ENCODE measurements around the gene KMT2B. TPM values are rescaled to one million over a fixed set of nuclear protein-coding genes. Genes with fewer than 3 reads are reported as not detected.

KMT2B gene
- total and polyA plus RNA-seq, 9 of the 15 experiments (the other 6 are each of a cell fraction or from before 2014, with no cell fraction given), result 0.63 to 43.9 (median 8.1) TPM

DNA sequence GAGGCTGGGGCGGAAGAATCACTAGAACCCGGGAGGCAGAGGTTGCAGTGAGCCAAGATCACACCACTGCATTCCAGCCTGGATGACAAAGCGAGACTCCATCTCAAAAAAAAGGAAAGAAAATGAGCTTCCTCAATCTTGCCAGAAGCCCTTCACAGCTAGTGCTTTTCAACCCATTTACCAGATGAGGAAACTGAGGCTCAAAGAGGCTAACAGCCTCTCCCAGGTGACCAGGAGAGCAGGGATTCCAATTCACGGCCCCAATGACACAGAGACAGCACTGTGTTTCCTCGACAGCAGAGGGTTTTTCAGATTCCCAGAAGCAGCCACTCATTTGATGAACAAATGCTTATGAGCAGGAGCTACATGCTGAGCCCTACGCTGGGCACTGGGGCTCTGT, 48.2 kb upstream of the KMT2B start:
- H2AFZ ChIP-seq (ENCODE audit: low read depth, low read length), result no peak overlapping the region
- ATAC-seq, result no peak
- in situ Hi-C loops (cut with MboI) (no loop called here), intact Hi-C loops (cut with micrococcal nuclease) (no loop called here)
- TF ChIP-seq HDAC2 (IDR thresholded peaks at IDR 0.05) (0 out of 2 replicates have a peak, but pooled peaks have one; percentile 22), TEAD2 (tag; IDR thresholded peaks at IDR 0.05) (no peak), ZNF133 (CRISPR knock-in tag; IDR thresholded peaks at IDR 0.05) (no peak), RBM25 (IDR thresholded peaks at IDR 0.05; ENCODE audit: low read depth, low read length, severe bottlenecking) (peak; percentile 93), COPS2 (conservative IDR thresholded peaks at IDR 0.05) (no peak), KDM1A (IDR thresholded peaks at IDR 0.05) (peak; percentile 35 to 73; a peak in 2 of 4 replicates), ARID1B (IDR thresholded peaks at IDR 0.05) (no peak), MYNN (IDR thresholded peaks at IDR 0.05) (no peak), MYNN (CRISPR knock-in tag; IDR thresholded peaks at IDR 0.05) (no peak), ZNF197 (CRISPR knock-in tag; IDR thresholded peaks at IDR 0.05; ENCODE audit: low read depth) (no peak), ZNF121 (CRISPR knock-in tag; conservative IDR thresholded peaks at IDR 0.05) (0 out of 2 replicates have a peak, but pooled peaks have one; percentile 7), KHSRP (IDR thresholded peaks at IDR 0.05) (no peak), E2F3 (CRISPR knock-in tag; IDR thresholded peaks at IDR 0.05) (no peak), SMARCA5 (IDR thresholded peaks at IDR 0.05) (peak; percentile 72), MCM2 (IDR thresholded peaks at IDR 0.05; ENCODE audit: low read depth) (no peak), BCOR (IDR thresholded peaks at IDR 0.05) (peak; percentile 83), PTBP1 (IDR thresholded peaks at IDR 0.05; ENCODE audit: low read depth, low read length) (0 out of 2 replicates have a peak, but pooled peaks have one; percentile 35), ZNF57 (CRISPR knock-in tag; IDR thresholded peaks at IDR 0.05) (no peak)
- TF ChIP-seq, protein P1, sequence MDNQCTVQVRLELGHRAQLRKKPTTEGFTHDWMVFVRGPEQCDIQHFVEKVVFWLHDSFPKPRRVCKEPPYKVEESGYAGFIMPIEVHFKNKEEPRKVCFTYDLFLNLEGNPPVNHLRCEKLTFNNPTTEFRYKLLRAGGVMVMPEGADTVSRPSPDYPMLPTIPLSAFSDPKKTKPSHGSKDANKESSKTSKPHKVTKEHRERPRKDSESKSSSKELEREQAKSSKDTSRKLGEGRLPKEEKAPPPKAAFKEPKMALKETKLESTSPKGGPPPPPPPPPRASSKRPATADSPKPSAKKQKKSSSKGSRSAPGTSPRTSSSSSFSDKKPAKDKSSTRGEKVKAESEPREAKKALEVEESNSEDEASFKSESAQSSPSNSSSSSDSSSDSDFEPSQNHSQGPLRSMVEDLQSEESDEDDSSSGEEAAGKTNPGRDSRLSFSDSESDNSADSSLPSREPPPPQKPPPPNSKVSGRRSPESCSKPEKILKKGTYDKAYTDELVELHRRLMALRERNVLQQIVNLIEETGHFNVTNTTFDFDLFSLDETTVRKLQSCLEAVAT (IDR thresholded peaks at IDR 0.05), result no peak
- TF ChIP-seq, protein P2, sequence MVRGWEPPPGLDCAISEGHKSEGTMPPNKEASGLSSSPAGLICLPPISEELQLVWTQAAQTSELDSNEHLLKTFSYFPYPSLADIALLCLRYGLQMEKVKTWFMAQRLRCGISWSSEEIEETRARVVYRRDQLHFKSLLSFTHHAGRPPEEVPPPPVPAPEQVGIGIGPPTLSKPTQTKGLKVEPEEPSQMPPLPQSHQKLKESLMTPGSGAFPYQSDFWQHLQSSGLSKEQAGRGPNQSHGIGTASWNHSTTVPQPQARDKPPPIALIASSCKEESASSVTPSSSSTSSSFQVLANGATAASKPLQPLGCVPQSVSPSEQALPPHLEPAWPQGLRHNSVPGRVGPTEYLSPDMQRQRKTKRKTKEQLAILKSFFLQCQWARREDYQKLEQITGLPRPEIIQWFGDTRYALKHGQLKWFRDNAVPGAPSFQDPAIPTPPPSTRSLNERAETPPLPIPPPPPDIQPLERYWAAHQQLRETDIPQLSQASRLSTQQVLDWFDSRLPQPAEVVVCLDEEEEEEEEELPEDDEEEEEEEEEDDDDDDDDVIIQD (CRISPR knock-in tag; IDR thresholded peaks at IDR 0.05), result no peak
- FAIRE-seq, result no peak
- no peaks in the 10 kb centered on the region for H3K9me1 ChIP-seq (ENCODE audit: control insufficient read depth, insufficient read depth, low read length)
- H4K20me1 ChIP-seq (replicated peaks; ENCODE audit: control insufficient read depth, insufficient read depth, low read length), result no peaks in the 10 kb centered on the region
- no peak for DNase-seq (ENCODE audit: extremely low read depth in 1 of 4, low spot score in 3 of 4)
- H3K9ac ChIP-seq (ENCODE audit: insufficient read depth in 1 of 2, low read depth in 2 of 2, low read length in 2 of 2), result no peak overlapping the region
- H3K27me3 ChIP-seq (ENCODE audit: control insufficient read depth in 2 of 2, insufficient read depth in 2 of 2, low read length in 2 of 2), result peaks cover 16 to 29% of the 10 kb centered on the region in 2 experiments; a peak in 4 of 5 replicates
- no peaks in the 10 kb centered on the region for H3K36me3 ChIP-seq (ENCODE audit: control insufficient read depth, insufficient read depth, low read length)
- no peak overlapping the region for H3K4me3 ChIP-seq
- H3K79me2 ChIP-seq (ENCODE audit: control insufficient read depth, insufficient read depth, low read length), result no peaks in the 10 kb centered on the region
- ChIA-PET CTCF (ENCODE audit: low intra/inter-chr PET ratio) (no interaction called here), POLR2A (interaction anchor here (0.9 to 1.5 kb wide), 4 partner anchors 9 to 114 kb away, joined by 3 to 8 read pairs (median 4); no protein-coding TSS in a partner anchor)
- no peaks in the 10 kb centered on the region for H3K9me3 ChIP-seq (replicated peaks; ENCODE audit: control insufficient read depth, insufficient read depth, low read depth, low read length)
- 4% methylated on average over 6 of the region's 6 CpGs for WGBS (ENCODE audit: insufficient coverage, low coverage, missing lambda C conversion rate)
- no TSS peak for BruUV-seq (replicated peaks)
- H3K4me1 ChIP-seq (replicated peaks in 1 of 2; ENCODE audit: control insufficient read depth in 2 of 2, insufficient read depth in 2 of 2, low read length in 2 of 2), result peaks cover 10 to 29% of the 10 kb centered on the region in 2 experiments; a peak in 4 of 5 replicates
- no peak overlapping the region for H3K4me2 ChIP-seq (ENCODE audit: insufficient read depth, low read length)
- no peak overlapping the region for H3K27ac ChIP-seq (ENCODE audit: extremely low read depth, low read depth, low read length)

Measured in K562 (cell line).